Heart left ventricle (tissue), 13 donors: ENCODE measurements around the gene SLC4A2.

Experiments used
- CTCF ChIP-seq, 12 donors: fragments of 200-600 bp; sonication (generic) in 4 of 12; IDR thresholded peaks; one replicate each; pipeline versions ENCODE4 v1.5.0 to v1.8.0; 2018 to 2022; ENCODE audit warnings: antibody characterized with exemption in 12 of 12, mild to moderate bottlenecking in 5 of 12
- POLR2A ChIP-seq, 2 donors: fragments of 450-650 bp; IDR thresholded peaks; one replicate each; pipeline ENCODE4 v1.6.1; 2017; ENCODE audit warnings: antibody characterized with exemption in 2 of 2, mild to moderate bottlenecking in 2 of 2, moderate library complexity in 2 of 2
- donor health status: ischemic (EF 13 %, LVEDD 7.1; RV severe dilation, severe dysfunction).
- donor health status: DM: no; HTN: yes; CAD: no.
- donor health status: DM: no; HTN: no; CAD: no.
- donor health status: ischemic (EF 25% LVEDD 6.9; RV normal size, moderate dysfunction).
- donor health status: ischemic (EF 25% LVEDD 5.7; RV mildly dilated, moderate dysfunction).
- donor health status: ischemic (EF 35%, LVEDD 5.7; RV mildly dilated, moderate dysfunction).
- donor health status: nonischemic (EF 11% LVEDD 7.7; RV severe dilation, severe dysfunction).
- donor health status: DM: yes; HTN: yes; CAD: no.
- donor health status: PGD.
- donor health status: ischemic (EF 29% LVEDD 5.4; RV normal size, mild dysfunction).
- donor health status: nonischemic (EF 23%, LVEDD 6.1; RV moderate dilation, normal function).

GRCh38 chr7:151125846-151126481 lies 66.6 kb downstream of the SLC4A2 start:
- no peak for TF ChIP-seq POLR2A (IDR thresholded peaks at IDR 0.05)
- TF ChIP-seq CTCF (IDR thresholded peaks at IDR 0.05) = no peak
